Colonic mucosa (tissue), 4 donors: ENCODE measurements around the gene ZNF747. TPM values are rescaled to one million over a fixed set of nuclear protein-coding genes. Genes with fewer than 3 reads are reported as not detected.

Source experiments
- DNase-seq: peaks from one replicate; pipeline ENCODE4 v3.0.0-alpha.2; 2020
- H3K27ac ChIP-seq: fragments of 200-600 bp; one replicate; pipeline ENCODE4 v1.8.0; 2021
- H3K27me3 ChIP-seq: fragments of 200-600 bp; one replicate; pipeline ENCODE4 v1.8.0; 2021
- H3K36me3 ChIP-seq: fragments of 200-600 bp; one replicate; pipeline ENCODE4 v1.8.0; 2021
- H3K4me1 ChIP-seq: fragments of 200-600 bp; one replicate; pipeline ENCODE4 v1.8.0; 2021; ENCODE audit warnings: mild to moderate bottlenecking
- H3K4me3 ChIP-seq: fragments of 200-600 bp; one replicate; pipeline ENCODE4 v1.8.0; 2021
- H3K9ac ChIP-seq, 2 donors: one replicate each; pipeline ENCODE4 v1.7.0; 2013; ENCODE audit warnings: control low read depth in 2 of 2, low read depth in 2 of 2, low read length in 2 of 2
- H3K9me3 ChIP-seq: fragments of 200-600 bp; one replicate; pipeline ENCODE4 v1.8.0; 2021
- intact Hi-C: fragments of 100-400 bp; cut with DNase I; formaldehyde crosslinking; loops from one replicate; pipeline ENCODE4 v1.14.1; 2022
- total RNA-seq, 2 donors: library from RNA; stranded (reverse); fragmentation: NEBNext Ultra II Directional in 1 of 2; extraction: Animal tissue kit (Norgen Biotek cat#: 25700) in 1 of 2; gene quantifications; one replicate each; pipeline ENCODE4 v1.2.1, GENCODE V29; 2021
- TF ChIP-seq, protein P1 (sequence below): fragments of 200-600 bp; IDR thresholded peaks from one replicate; pipeline ENCODE4 v1.8.0; 2022; ENCODE audit warnings: antibody characterized with exemption, mild to moderate bottlenecking
- donor health status: healthy.
- donor health status: DM: no; HTN: no; CAD: no.
- donor health status: DM: no; HTN: no; CAD: no.

Gene ZNF747
- total RNA-seq, 2 donors from 2014 or later, result 8.7 to 11.9 TPM

DNA sequence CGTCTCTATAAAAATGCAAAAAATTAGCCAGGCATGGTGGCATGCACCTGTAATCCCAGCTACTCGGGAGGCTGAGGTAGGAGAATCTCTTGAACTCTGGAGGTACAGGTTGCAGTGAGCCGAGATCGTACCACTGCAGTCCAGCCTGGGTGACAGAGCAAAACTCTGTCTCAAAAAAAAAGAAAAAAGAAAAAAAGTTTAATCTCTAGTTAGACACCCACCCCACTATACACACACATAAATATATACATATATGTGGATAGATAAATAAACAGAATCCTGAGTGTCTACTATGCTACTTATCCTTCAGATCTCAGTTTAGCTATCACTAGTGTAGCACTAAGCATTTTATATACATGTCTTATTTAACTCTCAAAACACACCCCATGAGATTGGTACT is 43.4 kb downstream of the ZNF747 start:
- DNase-seq, result no peak
- H3K9ac ChIP-seq, result no peak overlapping the region
- no peaks in the 10 kb centered on the region for H3K27me3 ChIP-seq
- no peaks in the 10 kb centered on the region for H3K4me1 ChIP-seq
- TF ChIP-seq, protein P1, sequence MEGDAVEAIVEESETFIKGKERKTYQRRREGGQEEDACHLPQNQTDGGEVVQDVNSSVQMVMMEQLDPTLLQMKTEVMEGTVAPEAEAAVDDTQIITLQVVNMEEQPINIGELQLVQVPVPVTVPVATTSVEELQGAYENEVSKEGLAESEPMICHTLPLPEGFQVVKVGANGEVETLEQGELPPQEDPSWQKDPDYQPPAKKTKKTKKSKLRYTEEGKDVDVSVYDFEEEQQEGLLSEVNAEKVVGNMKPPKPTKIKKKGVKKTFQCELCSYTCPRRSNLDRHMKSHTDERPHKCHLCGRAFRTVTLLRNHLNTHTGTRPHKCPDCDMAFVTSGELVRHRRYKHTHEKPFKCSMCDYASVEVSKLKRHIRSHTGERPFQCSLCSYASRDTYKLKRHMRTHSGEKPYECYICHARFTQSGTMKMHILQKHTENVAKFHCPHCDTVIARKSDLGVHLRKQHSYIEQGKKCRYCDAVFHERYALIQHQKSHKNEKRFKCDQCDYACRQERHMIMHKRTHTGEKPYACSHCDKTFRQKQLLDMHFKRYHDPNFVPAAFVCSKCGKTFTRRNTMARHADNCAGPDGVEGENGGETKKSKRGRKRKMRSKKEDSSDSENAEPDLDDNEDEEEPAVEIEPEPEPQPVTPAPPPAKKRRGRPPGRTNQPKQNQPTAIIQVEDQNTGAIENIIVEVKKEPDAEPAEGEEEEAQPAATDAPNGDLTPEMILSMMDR, result no peak
- H3K27ac ChIP-seq, result no peak overlapping the region
- H3K4me3 ChIP-seq, result no peak overlapping the region
- H3K9me3 ChIP-seq, result no peaks in the 10 kb centered on the region
- intact Hi-C loops, result no loop called here
- no peaks in the 10 kb centered on the region for H3K36me3 ChIP-seq

- no peak overlapping the region for H3K9ac ChIP-seq
- no peaks in the 10 kb centered on the region for H3K27me3 ChIP-seq
- H3K36me3 ChIP-seq, result no peaks in the 10 kb centered on the region
- no peak overlapping the region for H3K27ac ChIP-seq
- H3K4me1 ChIP-seq, result no peaks in the 10 kb centered on the region
- no peak overlapping the region for H3K4me3 ChIP-seq
- intact Hi-C loops, result no loop called here
- no peaks in the 10 kb centered on the region for H3K9me3 ChIP-seq
- no peak for DNase-seq
- TF ChIP-seq, protein P1, result no peak
These were observed 44.4 kb downstream of the ZNF747 start for GRCh38 chr16:30490210-30490609.

DNA sequence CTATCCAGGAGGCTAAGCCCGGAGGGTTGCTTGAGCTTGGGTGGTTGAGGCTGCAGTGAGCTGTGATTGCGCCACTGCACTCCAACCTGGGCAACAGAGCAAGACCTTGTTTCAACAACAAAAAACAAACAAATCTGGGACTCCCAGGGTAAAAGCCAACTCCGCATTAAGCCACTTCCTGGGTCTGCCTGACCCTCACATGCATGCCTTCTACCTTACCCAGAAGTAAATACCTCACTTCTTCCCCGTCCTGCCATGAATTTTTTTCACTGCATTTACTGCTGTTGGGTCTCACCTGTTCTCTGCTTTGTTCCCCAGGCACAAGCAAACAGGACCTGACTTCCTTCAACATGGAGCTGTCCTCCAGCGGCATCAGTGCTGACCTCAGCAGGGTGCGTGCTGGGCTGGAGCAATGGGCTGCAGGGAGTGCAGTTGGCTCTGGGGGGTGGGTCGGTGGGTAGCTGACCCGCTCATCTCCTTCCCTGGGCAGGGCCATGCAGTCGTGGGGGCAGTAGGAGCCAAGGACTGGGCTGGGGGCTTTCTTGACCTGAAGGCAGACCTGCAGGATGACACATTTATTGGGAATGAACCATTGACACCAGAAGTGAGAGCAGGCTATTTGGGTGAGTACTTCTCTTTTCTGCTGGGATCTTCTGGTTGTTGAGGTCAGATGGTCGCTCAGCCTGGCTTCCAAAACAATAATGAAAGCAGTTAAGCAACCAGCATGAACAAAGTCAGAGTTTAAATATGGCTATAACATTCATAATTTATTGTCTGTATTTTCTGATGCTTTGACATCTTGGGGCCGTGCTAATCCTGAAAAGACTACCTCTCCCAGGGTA is 45.7 kb downstream of the ZNF747 start:
- no peaks in the 10 kb centered on the region for H3K36me3 ChIP-seq
- H3K27me3 ChIP-seq, result no peaks in the 10 kb centered on the region
- H3K4me3 ChIP-seq, result no peak overlapping the region
- no peak overlapping the region for H3K27ac ChIP-seq
- no peak for DNase-seq
- intact Hi-C loops, result no loop called here
- no peaks in the 10 kb centered on the region for H3K9me3 ChIP-seq
- H3K4me1 ChIP-seq, result no peaks in the 10 kb centered on the region
- TF ChIP-seq, protein P1, result no peak
- no peak overlapping the region for H3K9ac ChIP-seq

- no peaks in the 10 kb centered on the region for H3K36me3 ChIP-seq
- no peak overlapping the region for H3K27ac ChIP-seq
- no peak for DNase-seq
- intact Hi-C loops, result no loop called here
- H3K27me3 ChIP-seq, result no peaks in the 10 kb centered on the region
- no peaks in the 10 kb centered on the region for H3K4me1 ChIP-seq
- H3K9ac ChIP-seq, result no peak overlapping the region
- TF ChIP-seq, protein P1, result no peak
- H3K9me3 ChIP-seq, result no peaks in the 10 kb centered on the region
- H3K4me3 ChIP-seq, result no peak overlapping the region
These were observed 48.7 kb downstream of the ZNF747 start for GRCh38 chr16:30485818-30486436.

GRCh38 chr16:30484887-30485286 is 49.8 kb downstream of the ZNF747 start:
- no peak overlapping the region for H3K4me3 ChIP-seq
- TF ChIP-seq, protein P1, result no peak
- H3K27me3 ChIP-seq, result no peaks in the 10 kb centered on the region
- H3K9ac ChIP-seq, result no peak overlapping the region
- no peaks in the 10 kb centered on the region for H3K36me3 ChIP-seq
- H3K9me3 ChIP-seq, result no peaks in the 10 kb centered on the region
- intact Hi-C loops, result no loop called here
- no peak overlapping the region for H3K27ac ChIP-seq
- no peaks in the 10 kb centered on the region for H3K4me1 ChIP-seq
- DNase-seq, result no peak
